T-helper 1 cell treated with Interleukin-12 subunit alpha and Interleukin-12 subunit beta and Interleukin-4 antibody, amounts not matched to agents 30 μg/mL and 1 μg/mL, for 36 hours (primary cell): ENCODE results near the gene DCX.

Experiments used
- H3K27ac Mint-ChIP-seq: one replicate; pipeline ENCODE4 v1.8.0; 2021; ENCODE audit warnings: mild to moderate bottlenecking, mixed read lengths
- H3K27me3 Mint-ChIP-seq: one replicate; pipeline ENCODE4 v1.8.0; 2021; ENCODE audit warnings: low read depth, mixed read lengths
- H3K36me3 Mint-ChIP-seq: one replicate; pipeline ENCODE4 v1.8.0; 2021; ENCODE audit warnings: low read depth, mixed read lengths
- H3K4me1 Mint-ChIP-seq: one replicate; pipeline ENCODE4 v1.8.0; 2021; ENCODE audit warnings: low read depth, mixed read lengths
- H3K4me3 Mint-ChIP-seq: one replicate; pipeline ENCODE4 v1.8.0; 2021; ENCODE audit warnings: mild to moderate bottlenecking, moderate library complexity, mixed read lengths
- H3K9me3 Mint-ChIP-seq: one replicate; pipeline ENCODE4 v1.8.0; 2021; ENCODE audit warnings: mixed read lengths

Gene DCX

GRCh38 chrX:111387470-111388070 is 24.4 kb downstream of the DCX start:
- Mint-ChIP-seq H3K36me3 (no peaks in the 10 kb centered on the region), H3K9me3 (no peaks in the 10 kb centered on the region), H3K27ac (no peak overlapping the region), H3K4me3 (no peak overlapping the region), H3K4me1 (no peaks in the 10 kb centered on the region), H3K27me3 (no peaks in the 10 kb centered on the region)

DNA sequence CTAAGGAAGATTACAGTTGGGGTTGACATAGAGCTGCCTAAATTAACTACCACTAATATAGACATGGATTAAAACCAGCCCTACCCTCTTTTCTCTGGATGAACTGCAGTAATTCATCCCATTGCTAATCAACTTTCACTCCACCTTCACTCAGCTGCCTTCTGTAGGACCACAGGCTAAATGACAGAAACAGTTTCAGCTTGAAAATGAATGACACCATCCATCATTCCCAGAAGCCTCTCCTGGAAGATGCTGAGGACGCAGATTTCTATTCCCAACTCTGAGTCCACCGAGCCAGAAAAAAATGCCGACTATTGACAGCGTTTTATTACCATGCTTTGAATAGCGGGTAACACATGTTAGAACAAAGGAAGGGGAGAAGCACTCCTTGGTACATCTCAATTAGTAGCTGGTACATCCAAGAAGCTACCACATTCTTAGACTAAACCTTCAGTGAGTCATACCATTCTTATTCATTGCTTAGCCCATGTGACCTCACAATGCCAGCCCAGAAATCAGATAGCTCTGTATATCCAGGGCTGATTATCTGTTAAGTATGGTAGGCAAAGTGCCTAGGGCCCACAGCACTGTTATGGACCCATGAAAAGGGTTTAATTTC is 25.3 kb downstream of the DCX start:
- Mint-ChIP-seq H3K9me3 (no peaks in the 10 kb centered on the region), H3K4me3 (no peak overlapping the region), H3K27me3 (no peaks in the 10 kb centered on the region), H3K4me1 (no peaks in the 10 kb centered on the region), H3K27ac (no peak overlapping the region), H3K36me3 (no peaks in the 10 kb centered on the region)

DNA sequence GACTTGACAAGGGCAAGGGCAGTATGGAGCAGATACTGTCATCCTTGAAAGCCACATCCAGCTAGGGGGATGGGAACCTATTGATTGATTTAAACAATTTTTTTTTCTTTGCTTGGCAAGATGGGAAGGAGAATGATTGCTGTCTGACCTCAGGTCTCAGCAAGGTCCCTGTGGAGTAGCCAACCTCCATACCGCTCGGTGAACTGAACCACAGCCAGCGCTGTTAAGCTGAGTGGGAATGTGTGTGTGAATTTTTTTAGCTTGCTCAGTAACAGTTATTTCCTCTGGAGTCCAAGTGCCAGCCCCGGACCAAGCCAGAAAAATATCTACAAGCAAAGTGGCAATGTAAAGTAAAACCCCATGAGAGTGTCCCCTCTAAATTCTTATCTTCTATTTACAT is 25.9 kb downstream of the DCX start:
- no peak overlapping the region for H3K27ac Mint-ChIP-seq
- no peaks in the 10 kb centered on the region for H3K4me1 Mint-ChIP-seq
- no peaks in the 10 kb centered on the region for H3K9me3 Mint-ChIP-seq
- no peak overlapping the region for H3K4me3 Mint-ChIP-seq
- no peaks in the 10 kb centered on the region for H3K27me3 Mint-ChIP-seq
- H3K36me3 Mint-ChIP-seq: no peaks in the 10 kb centered on the region

DNA sequence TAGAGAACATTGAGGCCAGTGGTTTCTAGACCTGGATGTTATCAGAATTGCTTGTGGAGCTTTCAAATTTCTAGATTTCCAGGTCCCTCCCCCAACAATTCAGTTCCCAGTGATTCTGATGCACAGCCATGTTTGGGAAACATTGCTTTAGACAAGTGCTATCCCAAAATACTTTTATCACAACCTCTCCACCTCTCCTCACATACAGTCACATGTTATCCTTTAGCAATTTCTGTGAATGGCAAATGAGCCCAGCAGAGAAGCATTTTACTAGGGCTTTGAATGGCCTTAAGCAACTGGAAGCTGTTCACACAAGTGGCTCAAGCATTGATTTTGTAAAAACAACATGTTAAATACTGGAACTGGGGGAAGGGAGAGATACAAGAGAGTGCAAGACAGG is 29.7 kb downstream of the DCX start:
- no peaks in the 10 kb centered on the region for H3K36me3 Mint-ChIP-seq

DNA sequence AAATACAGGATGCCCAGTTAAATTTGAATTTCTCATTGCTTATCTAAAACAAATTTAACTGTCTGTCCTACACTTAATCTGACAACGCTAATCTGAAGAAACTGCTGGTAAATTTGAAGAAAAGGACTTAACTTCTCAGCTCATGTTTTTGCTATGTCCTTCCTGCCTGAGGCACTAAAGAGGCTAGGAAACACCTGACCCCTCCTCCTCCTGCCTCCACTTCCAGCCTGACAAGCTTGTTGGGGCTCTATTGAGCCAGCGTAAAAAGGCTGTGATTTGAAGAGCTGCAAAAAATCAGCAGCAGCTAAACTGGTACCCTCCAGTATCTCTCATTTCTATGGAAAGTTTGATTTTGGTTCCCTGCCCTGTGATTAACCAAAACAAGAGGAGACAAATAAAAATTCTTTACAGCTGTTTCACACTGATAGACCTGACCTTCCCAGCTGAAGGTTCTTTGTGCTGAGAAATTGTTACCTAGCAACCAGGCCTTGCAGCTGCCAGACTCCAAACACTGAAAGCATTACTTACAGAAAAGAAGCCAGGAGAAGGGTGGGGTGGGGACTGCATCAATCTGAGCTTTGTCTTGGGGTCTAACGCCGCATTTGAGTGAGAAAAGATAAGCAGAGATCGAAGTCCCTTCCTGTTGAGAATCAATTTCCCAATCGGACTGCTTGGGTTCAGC is 35.0 kb downstream of the DCX start:
- Mint-ChIP-seq H3K27ac (no peak overlapping the region), H3K27me3 (no peaks in the 10 kb centered on the region), H3K4me3 (no peak overlapping the region), H3K4me1 (no peaks in the 10 kb centered on the region), H3K9me3 (no peaks in the 10 kb centered on the region), H3K36me3 (no peaks in the 10 kb centered on the region)

More for the DNA sequence above, 29.7 kb downstream of the DCX start:
- no peak overlapping the region for H3K4me3 Mint-ChIP-seq
- no peaks in the 10 kb centered on the region for H3K27me3 Mint-ChIP-seq
- no peaks in the 10 kb centered on the region for H3K4me1 Mint-ChIP-seq
- H3K9me3 Mint-ChIP-seq: no peaks in the 10 kb centered on the region
- H3K27ac Mint-ChIP-seq: no peak overlapping the region

DNA sequence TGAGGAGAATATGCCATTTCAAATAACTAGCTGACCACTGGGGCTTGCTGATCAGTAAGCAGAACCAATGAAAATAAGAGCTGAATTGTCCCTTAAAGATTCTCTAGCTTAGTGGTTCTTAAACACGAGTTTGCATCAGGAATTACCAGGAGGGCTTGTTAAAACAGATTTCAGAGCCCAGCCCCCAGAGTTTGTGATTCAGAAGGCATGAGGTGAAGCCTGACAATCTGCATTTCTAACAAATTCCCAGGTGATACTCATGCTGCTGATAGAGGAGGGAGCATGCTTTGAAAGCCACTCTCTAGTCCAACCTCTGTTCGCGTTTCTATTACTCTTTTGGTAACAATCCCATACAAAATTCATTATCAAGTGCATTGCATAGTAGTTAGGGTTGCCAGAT is 35.5 kb downstream of the DCX start:
- no peak overlapping the region for H3K27ac Mint-ChIP-seq
- H3K4me1 Mint-ChIP-seq: no peaks in the 10 kb centered on the region
- no peaks in the 10 kb centered on the region for H3K36me3 Mint-ChIP-seq
- H3K9me3 Mint-ChIP-seq: no peaks in the 10 kb centered on the region
- H3K27me3 Mint-ChIP-seq: no peaks in the 10 kb centered on the region
- H3K4me3 Mint-ChIP-seq: no peak overlapping the region

- no peaks in the 10 kb centered on the region for H3K9me3 Mint-ChIP-seq
- no peaks in the 10 kb centered on the region for H3K4me1 Mint-ChIP-seq
- no peaks in the 10 kb centered on the region for H3K36me3 Mint-ChIP-seq
- no peak overlapping the region for H3K27ac Mint-ChIP-seq
- H3K27me3 Mint-ChIP-seq: no peaks in the 10 kb centered on the region
- no peak overlapping the region for H3K4me3 Mint-ChIP-seq
These were observed 36.2 kb downstream of the DCX start for GRCh38 chrX:111375747-111376146.

GRCh38 chrX:111372086-111372485 is 39.9 kb downstream of the DCX start:
- no peaks in the 10 kb centered on the region for H3K27me3 Mint-ChIP-seq
- H3K27ac Mint-ChIP-seq: no peak overlapping the region
- H3K4me3 Mint-ChIP-seq: no peak overlapping the region
- H3K36me3 Mint-ChIP-seq: no peaks in the 10 kb centered on the region
- H3K9me3 Mint-ChIP-seq: no peaks in the 10 kb centered on the region
- H3K4me1 Mint-ChIP-seq: no peaks in the 10 kb centered on the region

GRCh38 chrX:111365770-111366325 is 46.1 kb downstream of the DCX start:
- Mint-ChIP-seq H3K27ac (no peak overlapping the region), H3K36me3 (no peaks in the 10 kb centered on the region), H3K9me3 (no peaks in the 10 kb centered on the region), H3K4me1 (no peaks in the 10 kb centered on the region), H3K27me3 (no peaks in the 10 kb centered on the region), H3K4me3 (no peak overlapping the region)

DNA sequence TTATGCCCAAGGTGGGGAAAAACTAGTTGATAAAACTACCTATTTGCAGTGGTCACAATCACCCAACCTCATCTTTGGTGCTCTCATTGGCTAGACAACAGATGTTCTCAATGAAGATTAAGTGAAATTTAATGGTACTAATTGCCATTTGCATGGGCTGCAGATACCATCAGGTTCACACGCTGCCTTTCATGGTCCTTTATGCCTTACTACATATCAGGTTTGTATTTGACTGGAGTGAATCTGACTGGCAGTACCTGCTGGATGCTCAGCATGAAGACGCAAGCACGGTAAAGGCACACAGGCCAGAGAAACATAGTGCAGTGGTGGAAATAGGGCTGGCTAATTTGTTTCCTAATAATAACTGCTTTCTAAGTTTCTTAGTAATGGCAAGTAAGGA is 48.3 kb downstream of the DCX start:
- H3K36me3 Mint-ChIP-seq: no peaks in the 10 kb centered on the region
- H3K27ac Mint-ChIP-seq: no peak overlapping the region
- H3K27me3 Mint-ChIP-seq: no peaks in the 10 kb centered on the region
- no peaks in the 10 kb centered on the region for H3K9me3 Mint-ChIP-seq
- no peaks in the 10 kb centered on the region for H3K4me1 Mint-ChIP-seq
- H3K4me3 Mint-ChIP-seq: no peak overlapping the region

GRCh38 chrX:111361751-111362150 is 50.2 kb downstream of the DCX start:
- Mint-ChIP-seq H3K27me3 (no peaks in the 10 kb centered on the region), H3K36me3 (no peaks in the 10 kb centered on the region), H3K27ac (no peak overlapping the region), H3K4me3 (no peak overlapping the region), H3K4me1 (no peaks in the 10 kb centered on the region), H3K9me3 (no peaks in the 10 kb centered on the region)

DNA sequence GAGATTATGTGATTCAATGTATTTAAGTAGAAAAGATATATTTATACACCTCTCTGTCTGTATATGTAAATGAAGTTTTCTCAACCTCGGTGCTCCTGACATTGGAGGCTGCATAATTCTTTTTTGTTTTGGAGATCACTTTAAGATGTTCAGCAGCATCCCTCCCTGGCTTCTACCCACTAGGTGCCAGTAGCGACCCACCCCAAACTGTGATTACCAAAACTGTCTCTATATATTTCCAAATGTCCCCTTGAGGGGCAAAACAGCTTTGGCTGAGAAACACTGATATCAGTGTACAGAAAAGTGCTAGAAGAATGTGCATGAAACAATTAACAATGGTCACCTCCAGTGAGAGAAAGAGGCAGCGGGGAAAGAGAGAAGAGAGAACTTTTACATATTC is 51.2 kb downstream of the DCX start:
- Mint-ChIP-seq H3K4me1 (no peaks in the 10 kb centered on the region), H3K27me3 (no peaks in the 10 kb centered on the region), H3K4me3 (no peak overlapping the region), H3K36me3 (no peaks in the 10 kb centered on the region), H3K9me3 (no peaks in the 10 kb centered on the region), H3K27ac (no peak overlapping the region)

GRCh38 chrX:111355523-111356115 is 56.4 kb downstream of the DCX start:
- H3K9me3 Mint-ChIP-seq: no peaks in the 10 kb centered on the region
- H3K27ac Mint-ChIP-seq: no peak overlapping the region
- H3K27me3 Mint-ChIP-seq: no peaks in the 10 kb centered on the region
- no peak overlapping the region for H3K4me3 Mint-ChIP-seq
- H3K4me1 Mint-ChIP-seq: no peaks in the 10 kb centered on the region
- H3K36me3 Mint-ChIP-seq: no peaks in the 10 kb centered on the region

- Mint-ChIP-seq H3K27ac (no peak overlapping the region), H3K27me3 (no peaks in the 10 kb centered on the region), H3K4me3 (no peak overlapping the region), H3K9me3 (no peaks in the 10 kb centered on the region), H3K36me3 (no peaks in the 10 kb centered on the region), H3K4me1 (no peaks in the 10 kb centered on the region)
These were observed 57.5 kb downstream of the DCX start for GRCh38 chrX:111354496-111354895.

DNA sequence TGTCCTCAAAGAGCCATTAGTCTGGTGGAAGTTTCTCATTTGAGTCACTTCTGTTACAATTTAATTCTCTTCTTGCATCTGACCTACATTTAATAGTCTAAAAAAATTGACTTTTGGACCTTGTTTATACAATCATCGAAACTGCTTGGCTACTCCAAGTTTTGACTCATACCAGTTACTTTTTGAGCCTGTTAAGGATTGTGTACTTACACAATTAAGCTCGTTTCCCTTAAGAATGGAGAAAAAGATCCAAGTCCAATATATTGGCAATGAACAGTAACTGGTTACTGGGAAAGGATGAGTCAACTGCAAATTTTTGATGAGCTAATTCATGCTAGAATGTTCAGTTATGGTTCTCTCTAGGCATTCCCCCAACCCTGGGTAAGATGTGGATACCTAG is 58.2 kb downstream of the DCX start:
- Mint-ChIP-seq H3K4me3 (no peak overlapping the region), H3K4me1 (no peaks in the 10 kb centered on the region), H3K9me3 (no peaks in the 10 kb centered on the region), H3K27ac (no peak overlapping the region), H3K27me3 (no peaks in the 10 kb centered on the region), H3K36me3 (no peaks in the 10 kb centered on the region)
